GM12891 (cell line): Measurements from ENCODE around the gene PRMT7.

Source experiments
- PAX5 ChIP-seq: IDR thresholded peaks from 2 replicates; pipeline ENCODE4 v1.6.1; 2011; ENCODE audit warnings: low read length, moderate library complexity, mild to moderate bottlenecking; ENCODE audit not compliant: insufficient read depth, severe bottlenecking
- POLR2A ChIP-seq: IDR thresholded peaks from 2 replicates; pipeline ENCODE4 v1.6.1; 2011; ENCODE audit warnings: low read depth, low read length, control low read depth
- POLR2AphosphoS5 ChIP-seq: IDR thresholded peaks from 2 replicates; pipeline ENCODE4 v1.6.1; 2011; ENCODE audit warnings: low read depth, low read length, control low read depth
- SPI1 ChIP-seq: IDR thresholded peaks from 2 replicates; pipeline ENCODE4 v1.6.1; 2011; ENCODE audit warnings: low read depth, low read length, control low read depth
- TAF1 ChIP-seq: IDR thresholded peaks from 2 replicates; pipeline ENCODE4 v1.6.1; 2011; ENCODE audit warnings: low read depth, low read length, control low read depth

DNA sequence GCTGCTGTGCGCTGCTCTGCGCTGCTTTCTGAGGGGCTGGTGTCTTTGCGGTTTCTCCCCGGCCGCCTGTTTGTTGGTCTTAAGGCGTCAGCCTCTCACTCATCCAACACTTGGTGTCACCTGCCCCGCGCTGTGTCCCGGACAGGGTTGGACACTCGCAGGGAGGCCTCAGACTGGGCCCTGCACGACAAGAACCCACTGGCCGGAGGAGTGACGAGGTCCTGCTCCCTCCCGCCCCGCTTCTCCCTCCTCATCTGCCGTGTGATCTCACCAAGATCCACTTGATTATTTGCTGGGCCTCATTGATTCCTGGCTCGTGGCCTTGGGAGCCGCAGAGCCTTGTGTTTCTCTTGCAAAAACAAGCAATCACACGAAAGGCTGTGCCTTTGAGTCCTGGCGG, 56.6 kb downstream of the PRMT7 start:
- TF ChIP-seq POLR2A (no peak), POLR2AphosphoS5 (no peak), TAF1 (no peak), SPI1 (no peak), PAX5 (no peak)
